Common myeloid progenitor, CD34-positive (primary cell): ENCODE measurements around the gene HEPN1.

ENCODE experiments used
- CTCF ChIA-PET: fragments of 350-600 bp; sonication (Branson Sonifier 250); formaldehyde crosslinking; loops from one replicate; lab custom pipeline; 2021; ENCODE audit warnings: antibody characterized with exemption; lab: Charles Lee
- POLR2A ChIA-PET: fragments of 350-600 bp; sonication (Branson Sonifier 250); formaldehyde crosslinking; loops from one replicate; lab custom pipeline; 2021; ENCODE audit warnings: antibody characterized with exemption; lab: Charles Lee
- DNase-seq, 3 donors: peaks; one replicate each; pipeline versions ENCODE4 v3.0.0 to v3.0.0-alpha.2; 2013
- H3K27ac ChIP-seq, 2 experiments: 1 replicate in 1 of 2; 2 replicates in 1 of 2; pipeline ENCODE4 v1.7.0; 2013; ENCODE audit warnings: inconsistent platforms in 2 of 2, low read length in 2 of 2, mild to moderate bottlenecking in 2 of 2, low read depth in 1 of 2, moderate library complexity in 1 of 2; ENCODE audit not compliant: severe bottlenecking in 2 of 2, insufficient read depth in 1 of 2, poor library complexity in 1 of 2
- H3K27me3 ChIP-seq, 5 experiments: replicated peaks in 2 of 5; 1 replicate in 3 of 5; 2 replicates in 2 of 5; pipeline versions ENCODE4 v1.6.1 to v1.7.0; 2013; ENCODE audit warnings: low read length in 4 of 5, mild to moderate bottlenecking in 2 of 5, moderate library complexity in 2 of 5, inconsistent platforms in 1 of 5; ENCODE audit not compliant: insufficient read depth in 5 of 5, control insufficient read depth in 4 of 5
- H3K36me3 ChIP-seq, 4 experiments: 1 replicate in 2 of 4; 2 replicates in 2 of 4; pipeline versions ENCODE4 v1.6.1 to v1.7.0; 2013; ENCODE audit warnings: low read length in 3 of 4, control low read depth in 1 of 4, mild to moderate bottlenecking in 1 of 4; ENCODE audit not compliant: control insufficient read depth in 4 of 4, insufficient read depth in 4 of 4
- H3K4me1 ChIP-seq, 4 experiments: 1 replicate in 3 of 4; 2 replicates in 1 of 4; pipeline versions ENCODE4 v1.6.1 to v1.7.1; 2013; ENCODE audit warnings: low read length in 3 of 4, mild to moderate bottlenecking in 3 of 4, control low read depth in 1 of 4, inconsistent platforms in 1 of 4, moderate library complexity in 1 of 4; ENCODE audit not compliant: control insufficient read depth in 4 of 4, insufficient read depth in 4 of 4; ENCODE audit errors: control extremely low read depth in 1 of 4
- H3K4me3 ChIP-seq, 7 experiments: 1 replicate in 4 of 7; 2 replicates in 3 of 7; pipeline versions ENCODE4 v1.5.1 to v1.7.0; 2013; ENCODE audit warnings: mild to moderate bottlenecking in 7 of 7, low read length in 6 of 7, moderate library complexity in 6 of 7, inconsistent platforms in 2 of 7, low read depth in 2 of 7, control low read depth in 1 of 7; ENCODE audit not compliant: insufficient read depth in 4 of 7, control insufficient read depth in 1 of 7; ENCODE audit errors: extremely low read depth in 1 of 7
- H3K9me3 ChIP-seq, 5 experiments: 1 replicate in 4 of 5; 2 replicates in 1 of 5; pipeline versions ENCODE4 v1.6.1 to v1.7.1; 2013; ENCODE audit warnings: low read length in 4 of 5, mild to moderate bottlenecking in 2 of 5, inconsistent platforms in 1 of 5, low read depth in 1 of 5, moderate library complexity in 1 of 5; ENCODE audit not compliant: control insufficient read depth in 4 of 5, insufficient read depth in 2 of 5; ENCODE audit errors: control extremely low read depth in 1 of 5
- WGBS: methylation state at CpG from one replicate; pipeline ENCODE4 v1.1.5; 2013; ENCODE audit not compliant: insufficient coverage; 5-methylcytosine and 5-hydroxymethylcytosine counted together

The HEPN1 gene

DNA sequence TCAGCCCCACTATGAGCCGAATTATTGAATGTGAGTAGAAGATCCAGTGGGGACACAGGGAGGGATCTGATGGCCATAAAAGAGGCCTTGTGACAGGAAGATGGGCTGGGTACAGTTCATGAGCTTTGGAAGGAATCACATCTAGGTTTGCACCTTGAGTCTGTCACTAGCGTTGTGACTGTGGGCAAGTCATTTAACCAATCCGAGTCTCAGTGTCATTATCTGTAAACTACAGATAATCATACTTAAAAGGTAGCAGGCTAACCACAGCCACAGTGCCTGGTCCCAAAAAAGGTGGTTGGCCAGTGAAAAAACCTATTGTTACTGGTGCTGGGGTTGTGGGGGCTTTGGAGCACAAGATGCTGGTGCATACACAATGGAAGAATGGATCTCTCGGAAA, 3.8 kb downstream of the HEPN1 start:
- Histone ChIP-seq H3K4me3 (no peak overlapping the region), H3K4me1 (peaks cover 0 to 13% (median 11%) of the 10 kb centered on the region in 4 experiments), H3K27me3 (peaks cover 0 to 13% (median 9%) of the 10 kb centered on the region in 5 experiments), H3K36me3 (no peaks in the 10 kb centered on the region), H3K27ac (no peak overlapping the region), H3K9me3 (peaks cover 0 to 3% (median 0%) of the 10 kb centered on the region in 5 experiments)
- CTCF ChIA-PET = interaction anchor here (4.7 kb wide), 1 partner anchor 24 kb away, joined by 19 read pairs; the partner anchor contains the start of gene ROBO4
- 98% methylated on average over 4 of the region's 4 CpGs for WGBS
- DNase-seq = peak in 1 of 3 donors; percentile 13
- POLR2A ChIA-PET = no interaction called here

GRCh38 chr11:124923296-124923695, 4.2 kb downstream of the HEPN1 start:
- peaks cover 0 to 3% (median 0%) of the 10 kb centered on the region in 5 experiments for H3K9me3 ChIP-seq
- no peak overlapping the region for H3K4me3 ChIP-seq
- CTCF ChIA-PET = interaction anchor here (1.5 to 4.7 kb wide), 2 partner anchors 12 to 25 kb away, joined by 3 to 19 read pairs; partner anchors contain the start of genes HEPACAM and ROBO4
- no peak overlapping the region for H3K27ac ChIP-seq
- no peaks in the 10 kb centered on the region for H3K36me3 ChIP-seq
- H3K4me1 ChIP-seq = peaks cover 0 to 13% (median 11%) of the 10 kb centered on the region in 4 experiments
- POLR2A ChIA-PET = no interaction called here
- H3K27me3 ChIP-seq = peaks cover 0 to 13% (median 9%) of the 10 kb centered on the region in 5 experiments
- DNase-seq = no peak

DNA sequence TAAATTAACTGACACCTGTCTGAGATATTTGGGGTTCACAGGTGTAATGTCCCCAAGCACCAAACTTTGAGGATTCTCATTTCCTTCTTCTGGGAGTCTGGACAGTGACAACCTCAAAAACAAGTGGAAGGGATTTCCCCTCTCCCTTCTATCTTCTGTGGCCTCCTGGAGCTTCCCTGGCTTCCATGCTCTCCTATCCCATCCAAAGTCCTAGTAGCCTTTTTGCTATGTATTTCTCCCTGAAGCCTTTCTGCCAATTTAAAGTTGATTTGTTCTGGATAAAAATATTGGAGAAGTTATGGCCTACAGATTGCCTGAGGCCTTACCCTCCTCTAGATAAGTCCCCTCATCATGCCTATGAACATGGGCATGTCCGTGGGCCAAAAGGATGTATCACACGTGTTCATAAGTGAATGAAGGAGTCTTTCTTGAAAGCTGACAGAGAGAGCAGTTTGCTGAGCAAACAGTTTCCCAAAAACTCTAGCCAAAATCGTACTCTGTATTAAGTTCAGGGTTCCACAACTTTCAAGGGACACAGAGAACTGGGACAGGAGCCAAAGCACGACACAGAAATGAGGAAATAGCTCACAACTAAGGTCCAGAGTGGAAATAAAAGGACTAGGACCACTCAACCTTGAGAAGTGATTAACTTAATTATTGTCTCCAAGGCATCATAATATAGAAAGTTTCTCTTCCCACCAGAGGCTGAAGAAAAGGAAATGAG, 10.1 kb downstream of the HEPN1 start:
- ChIA-PET POLR2A (interaction anchor here (0.6 kb wide), 1 partner anchor 26 kb away, joined by 4 read pairs; no protein-coding TSS in a partner anchor), CTCF (no interaction called here)
- H3K4me3 ChIP-seq = no peak overlapping the region
- H3K36me3 ChIP-seq = no peaks in the 10 kb centered on the region
- no peaks in the 10 kb centered on the region for H3K4me1 ChIP-seq
- H3K9me3 ChIP-seq = no peaks in the 10 kb centered on the region
- H3K27ac ChIP-seq = no peak overlapping the region
- no peak for DNase-seq
- H3K27me3 ChIP-seq = peaks cover 0 to 3% (median 0%) of the 10 kb centered on the region in 5 experiments
- WGBS = 60% methylated on average over 3 of the region's 4 CpGs

DNA sequence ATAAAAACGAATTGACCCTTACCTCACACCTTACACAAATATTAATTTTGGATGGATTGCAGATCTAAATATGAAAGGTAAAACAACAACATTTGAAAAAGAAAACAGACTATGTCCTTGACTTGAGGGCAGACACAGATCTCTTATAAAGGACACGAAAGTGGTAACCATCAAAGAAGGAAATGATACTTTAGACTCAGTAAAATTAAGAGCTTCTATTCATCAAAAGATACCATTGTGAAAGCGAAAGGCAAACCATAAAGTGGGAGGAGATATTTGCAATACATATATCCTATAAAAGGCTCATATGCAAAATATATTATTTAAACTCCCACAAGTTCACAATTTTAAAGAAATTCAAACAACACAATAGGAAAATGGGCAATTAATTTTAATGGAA, 11.7 kb downstream of the HEPN1 start:
- H3K9me3 ChIP-seq = no peaks in the 10 kb centered on the region
- H3K4me3 ChIP-seq = no peak overlapping the region
- no peaks in the 10 kb centered on the region for H3K4me1 ChIP-seq
- WGBS = no CpG with 5 or more reads among the region's 3 CpGs
- ChIA-PET POLR2A (no interaction called here), CTCF (no interaction called here)
- no peak for DNase-seq
- H3K36me3 ChIP-seq = no peaks in the 10 kb centered on the region
- no peak overlapping the region for H3K27ac ChIP-seq
- peaks cover 0 to 6% (median 0%) of the 10 kb centered on the region in 5 experiments for H3K27me3 ChIP-seq

DNA sequence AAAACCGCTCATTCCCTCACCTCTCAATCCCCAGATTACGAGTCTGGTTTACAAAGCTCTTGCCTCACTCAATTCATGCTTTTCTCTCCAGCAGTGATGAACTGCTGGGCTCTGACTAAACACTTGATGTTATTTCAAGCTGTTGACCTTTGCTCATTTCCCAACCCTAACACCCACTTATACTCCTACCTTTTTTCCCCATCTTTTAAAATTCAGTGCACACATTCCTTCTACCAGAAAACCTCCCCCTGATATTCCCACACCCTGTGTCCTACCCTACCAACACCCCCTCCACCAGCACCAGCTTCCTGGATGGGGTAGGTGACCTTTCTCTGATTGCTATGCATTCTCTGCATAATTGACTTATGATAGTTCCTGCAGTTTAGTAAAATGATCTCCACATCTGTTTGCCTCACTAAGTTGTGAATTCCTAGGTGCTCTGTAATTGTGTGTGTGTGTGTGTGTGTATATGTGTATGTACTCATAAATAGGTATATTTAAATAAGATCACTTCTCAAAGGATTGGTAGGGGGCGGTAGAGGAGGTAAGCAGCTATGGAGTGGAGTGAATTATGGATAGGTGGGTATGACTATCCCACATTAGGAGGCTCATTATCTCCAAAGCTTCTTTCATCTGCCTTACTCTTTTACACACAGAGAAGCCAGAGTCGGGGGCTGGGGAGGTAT, 16.0 kb downstream of the HEPN1 start:
- Histone ChIP-seq H3K4me1 (no peaks in the 10 kb centered on the region), H3K4me3 (no peak overlapping the region), H3K36me3 (no peaks in the 10 kb centered on the region), H3K27me3 (peaks cover 0 to 6% (median 3%) of the 10 kb centered on the region in 5 experiments), H3K9me3 (no peaks in the 10 kb centered on the region), H3K27ac (no peak overlapping the region)
- CTCF ChIA-PET = interaction anchor here (0.7 to 2.2 kb wide), 6 partner anchors 10 to 422 kb away, joined by 3 to 6 read pairs (median 3); no protein-coding TSS in a partner anchor
- 85% methylated on average over 2 of the region's 4 CpGs for WGBS
- DNase-seq = no peak
- POLR2A ChIA-PET = no interaction called here

- H3K4me3 ChIP-seq = no peak within 1 kb of the TSS
- DNase-seq = no peak
- CTCF ChIA-PET = interaction anchor here (0.7 to 2.2 kb wide), 6 partner anchors 9 to 521 kb away, joined by 3 to 6 read pairs (median 3); no protein-coding TSS in a partner anchor
- no peaks in the 10 kb centered on the region for H3K4me1 ChIP-seq
- H3K27me3 ChIP-seq = peaks cover 0 to 6% (median 3%) of the 10 kb centered on the region in 5 experiments
- POLR2A ChIA-PET = no interaction called here
- no peaks in the 10 kb centered on the region for H3K9me3 ChIP-seq
- H3K27ac ChIP-seq = no peak within 1 kb of the TSS
- H3K36me3 ChIP-seq = no peaks in the 10 kb centered on the region
- 92% methylated on average over 15 of the region's 18 CpGs for WGBS
Measured at GRCh38 chr11:124935548-124936514, 16.8 kb downstream of the HEPN1 start, which contains the start of gene HEPACAM. Gene HEPACAM (minus strand): TSS chr11:124936047. CDS start chr11:124936006, 41 bp downstream.
